Lung (tissue), 12 donors: Measurements from ENCODE around the gene CLCN1. TPM values are rescaled to one million over a fixed set of nuclear protein-coding genes. Genes with fewer than 3 reads are reported as not detected.

Experiments
- ATAC-seq: fragments of 200-7000 bp; cut with Tn5 transposase; one replicate; pipeline ENCODE4 v1.9.1; 2020; ENCODE audit warnings: moderate number of reproducible peaks; ENCODE audit not compliant: insufficient read depth, low FRiP score
- DNase-seq, 3 donors: peaks; one replicate each; pipeline ENCODE4 v3.0.0-alpha.2; 2013 to 2017
- H3K27ac ChIP-seq, 2 donors: one replicate each; pipeline ENCODE4 v1.5.1; 2013; ENCODE audit warnings: mild to moderate bottlenecking in 2 of 2, moderate library complexity in 2 of 2, control low read depth in 1 of 2, inconsistent platforms in 1 of 2, low read depth in 1 of 2, low read length in 1 of 2
- H3K27me3 ChIP-seq, 3 donors: one replicate each; pipeline ENCODE4 v1.5.1; 2013; ENCODE audit warnings: low read length in 2 of 3; ENCODE audit not compliant: control insufficient read depth in 3 of 3, insufficient read depth in 3 of 3
- H3K36me3 ChIP-seq, 4 donors: one replicate each; pipeline ENCODE4 v1.5.1; 2013; ENCODE audit warnings: low read length in 4 of 4, mild to moderate bottlenecking in 1 of 4, moderate library complexity in 1 of 4; ENCODE audit not compliant: control insufficient read depth in 4 of 4, insufficient read depth in 4 of 4
- H3K4me1 ChIP-seq, 5 donors: one replicate each; pipeline ENCODE4 v1.5.1; 2013; ENCODE audit warnings: low read length in 5 of 5, mild to moderate bottlenecking in 2 of 5, moderate library complexity in 1 of 5; ENCODE audit not compliant: control insufficient read depth in 5 of 5, insufficient read depth in 5 of 5
- H3K4me3 ChIP-seq: one replicate; pipeline ENCODE4 v1.5.1; 2013; ENCODE audit warnings: mild to moderate bottlenecking, control low read depth, moderate library complexity
- H3K9ac ChIP-seq, 2 donors: one replicate each; pipeline ENCODE4 v1.5.1; 2013; ENCODE audit warnings: low read length in 2 of 2, control low read depth in 1 of 2; ENCODE audit not compliant: insufficient read depth in 1 of 2
- H3K9me3 ChIP-seq, 4 donors: one replicate each; pipeline ENCODE4 v1.5.1; 2013; ENCODE audit warnings: low read length in 3 of 4, mild to moderate bottlenecking in 1 of 4, moderate library complexity in 1 of 4; ENCODE audit not compliant: control insufficient read depth in 4 of 4, insufficient read depth in 3 of 4
- CTCF ChIP-seq: IDR thresholded peaks from 2 replicates; pipeline ENCODE4 v1.5.1; 2012; ENCODE audit warnings: mild to moderate bottlenecking; ENCODE audit errors: control extremely low read depth, extremely low read depth
- WGBS, 2 donors: extraction: QIAGEN DNeasy Blood & Tissue Kit; methylation state at CpG; one replicate each; pipeline ENCODE4 v1.1.7; 2013; 5-methylcytosine and 5-hydroxymethylcytosine counted together
- polyA plus RNA-seq, 2 donors: library from polyadenylated mRNA; stranded (reverse); fragments of 200-250 nt; gene quantifications; one replicate each; pipeline ENCODE4 v1.2.1, GENCODE V29; 2013
- total RNA-seq, 2 donors: library from RNA; depleted of rRNA in 1 of 2; stranded (reverse); fragments of >200 nt in 1 of 2; gene quantifications; one replicate each; pipeline ENCODE4 v1.2.1, GENCODE V29; 2014 to 2021
- donor health status: control.
- donor health status: control.
- donor health status: Bipolar disorder and iron deficiency.
- donor health status: healthy.
- donor health status: DM: yes; HTN: yes; CAD: no.

Gene CLCN1
- total and polyA plus RNA-seq, 4 donors, result 0.06 to 0.18 TPM; not detected in 2

DNA sequence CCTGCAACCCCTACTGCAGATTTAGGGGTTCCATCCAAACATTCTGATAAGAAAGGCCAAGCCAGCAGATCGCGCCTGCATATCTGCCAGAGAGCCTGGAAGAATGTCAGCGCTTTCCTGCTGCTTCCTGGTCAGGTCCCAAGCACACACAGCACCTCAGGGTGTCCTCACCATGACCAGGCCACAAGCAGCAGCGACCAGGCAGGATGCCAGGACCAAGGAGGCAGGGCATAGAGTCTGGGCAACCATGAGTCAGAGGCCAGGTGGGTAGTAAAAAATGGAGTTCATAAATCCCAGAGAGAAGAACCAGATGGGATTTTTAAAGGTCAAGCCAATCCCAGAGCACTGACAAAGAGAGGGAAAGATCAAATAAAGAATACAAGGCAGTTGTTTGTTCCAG is 52.1 kb downstream of the CLCN1 start:
- WGBS, 2 donors, result 91 to 96% methylated on average over 4 of the region's 4 CpGs
- peaks cover 0 to 31% (median 24%) of the 10 kb centered on the region in 3 donors for H3K27me3 ChIP-seq
- no peak for DNase-seq
- TF ChIP-seq CTCF, result no peak
- no peaks in the 10 kb centered on the region for H3K36me3 ChIP-seq
- H3K9ac ChIP-seq, result no peak overlapping the region
- H3K4me3 ChIP-seq, result no peak overlapping the region
- no peaks in the 10 kb centered on the region for H3K9me3 ChIP-seq
- H3K4me1 ChIP-seq, result peaks cover 0 to 4% (median 0%) of the 10 kb centered on the region in 5 donors
- H3K27ac ChIP-seq, result no peak overlapping the region
- no peak for ATAC-seq

- Histone ChIP-seq H3K27ac (no peak overlapping the region), H3K4me3 (no peak overlapping the region), H3K27me3 (peaks cover 0 to 27% (median 20%) of the 10 kb centered on the region in 3 donors), H3K4me1 (peaks cover 0 to 4% (median 0%) of the 10 kb centered on the region in 5 donors), H3K9ac (no peak overlapping the region), H3K9me3 (no peaks in the 10 kb centered on the region), H3K36me3 (no peaks in the 10 kb centered on the region)
- 91 to 98% methylated on average over 1 of the region's 1 CpG for WGBS, 2 donors
- TF ChIP-seq CTCF, result no peak
- DNase-seq, result no peak
- ATAC-seq, result no peak
Observed at GRCh38 chr7:143368387-143368786, 52.5 kb downstream of the CLCN1 start.

DNA sequence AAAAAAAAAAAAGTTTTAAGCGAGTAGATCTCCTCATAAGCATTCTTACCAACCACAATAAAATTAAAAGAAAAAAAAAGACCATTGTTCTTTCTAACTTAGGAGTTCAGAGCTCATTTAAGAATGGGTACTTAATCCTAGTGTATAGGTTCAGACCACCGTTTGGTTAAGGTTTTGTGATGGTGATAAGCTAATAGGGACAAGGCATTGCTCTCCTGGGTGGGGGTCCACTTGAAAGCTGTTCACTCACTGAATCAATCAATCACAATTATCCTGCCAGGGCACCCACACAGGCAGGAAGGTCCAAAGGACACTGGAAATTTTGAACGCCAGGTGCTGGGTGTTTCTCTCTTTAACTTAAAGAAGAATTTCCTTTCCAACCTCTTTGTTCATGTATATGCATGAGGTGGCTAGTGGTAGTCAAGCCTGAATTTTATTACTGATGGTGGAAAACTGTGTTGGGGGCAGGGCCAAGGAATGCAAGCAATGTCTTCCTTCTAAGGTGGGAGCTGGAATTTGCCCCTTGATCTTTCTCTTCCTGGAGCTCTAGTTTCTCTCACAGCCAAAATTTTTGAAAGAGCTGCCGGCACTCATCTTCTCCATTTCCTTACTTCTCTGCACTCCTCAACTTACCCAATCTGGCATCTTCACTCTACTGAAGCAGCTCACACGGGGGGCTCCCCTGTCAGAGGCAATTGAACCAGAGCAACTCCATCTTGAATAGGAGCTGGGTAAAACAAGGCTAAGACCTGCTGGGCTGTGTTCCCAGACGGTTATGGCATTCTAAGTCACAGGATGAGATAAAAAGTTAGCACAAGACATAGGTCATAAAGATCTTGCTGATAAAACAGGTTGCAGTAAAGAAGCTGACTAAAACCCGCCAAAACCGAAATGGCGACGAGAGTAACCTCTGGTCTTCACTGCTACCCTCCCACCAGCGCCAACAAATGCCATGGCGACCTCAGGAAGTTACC is 54.1 kb downstream of the CLCN1 start:
- WGBS, 2 donors, result 82 to 90% methylated on average over 12 of the region's 12 CpGs
- Histone ChIP-seq H3K27ac (no peak overlapping the region), H3K27me3 (peaks cover 0 to 11% (median 6%) of the 10 kb centered on the region in 3 donors), H3K4me1 (peaks cover 0 to 4% (median 0%) of the 10 kb centered on the region in 5 donors), H3K36me3 (no peaks in the 10 kb centered on the region), H3K4me3 (no peak overlapping the region), H3K9me3 (no peaks in the 10 kb centered on the region), H3K9ac (no peak overlapping the region)
- DNase-seq (no peak), ATAC-seq (no peak)
- no peak for TF ChIP-seq CTCF
